Small intestine (tissue), 7 donors: Measurements from ENCODE around the gene FYB1. TPM values are rescaled to one million over a fixed set of nuclear protein-coding genes. Genes with fewer than 3 reads are reported as not detected.
"Not testable (repeated sequence)": the region's sequence is repeated elsewhere in the genome, so short reads cannot be mapped to it uniquely, and the experiment has no call there.

Source experiments
- DNase-seq, 2 donors: peaks; one replicate each; pipeline versions ENCODE4 v3.0.0 to v3.0.0-alpha.2; 2013
- FAIRE-seq: peaks from 2 replicates; lab custom pipeline; 2012; peaks lifted over from hg19 to GRCh38; lab: Jason Lieb, UNC
- H3K27ac ChIP-seq, 3 donors: one replicate each; pipeline ENCODE4 v1.5.1; 2013; ENCODE audit warnings: low read length in 2 of 3, mild to moderate bottlenecking in 2 of 3, control low read depth in 1 of 3, inconsistent platforms in 1 of 3, low read depth in 1 of 3, moderate library complexity in 1 of 3
- H3K27me3 ChIP-seq, 3 donors: one replicate each; pipeline ENCODE4 v1.6.1; 2013; ENCODE audit warnings: low read length in 3 of 3, inconsistent platforms in 1 of 3; ENCODE audit not compliant: control insufficient read depth in 3 of 3, insufficient read depth in 3 of 3
- H3K36me3 ChIP-seq, 3 donors: one replicate each; pipeline ENCODE4 v1.6.1; 2013; ENCODE audit warnings: low read length in 3 of 3, inconsistent platforms in 1 of 3, low read depth in 1 of 3, mild to moderate bottlenecking in 1 of 3, moderate library complexity in 1 of 3; ENCODE audit not compliant: control insufficient read depth in 3 of 3, insufficient read depth in 2 of 3
- H3K4me1 ChIP-seq, 3 donors: one replicate each; pipeline ENCODE4 v1.6.1; 2013; ENCODE audit warnings: low read length in 2 of 3, inconsistent platforms in 1 of 3, low read depth in 1 of 3, mild to moderate bottlenecking in 1 of 3, moderate library complexity in 1 of 3; ENCODE audit not compliant: control insufficient read depth in 3 of 3, insufficient read depth in 2 of 3
- H3K4me3 ChIP-seq, 3 donors: one replicate each; pipeline ENCODE4 v1.5.1; 2013; ENCODE audit warnings: low read length in 3 of 3, control low read depth in 1 of 3, inconsistent platforms in 1 of 3, low read depth in 1 of 3, mild to moderate bottlenecking in 1 of 3, moderate library complexity in 1 of 3
- H3K9me3 ChIP-seq, 2 donors: one replicate each; pipeline ENCODE4 v1.6.1; 2013; ENCODE audit warnings: low read depth in 1 of 2, low read length in 1 of 2; ENCODE audit not compliant: control insufficient read depth in 2 of 2, insufficient read depth in 1 of 2
- WGBS, 3 donors: extraction: QIAGEN DNeasy Blood & Tissue Kit; methylation state at CpG; one replicate each; pipeline ENCODE4 v1.1.7; 2013; 5-methylcytosine and 5-hydroxymethylcytosine counted together
- polyA plus RNA-seq, 4 donors: library from polyadenylated mRNA; stranded (reverse) in 3 of 4; unstranded in 1 of 4; fragments of 200-250 nt in 3 of 4; fragments of 120-200 nt in 1 of 4; gene quantifications; one replicate each; pipeline versions ENCODE4 v1.2.1 to v1.2.3, GENCODE V29; 2013
- donor health status: healthy with polysubstance abuse.
- donor health status: control.
- donor health status: control.
- donor health status: Bipolar disorder and iron deficiency.
- donor health status: healthy.

Gene FYB1
- polyA plus RNA-seq, 4 donors = 3.5 to 12.4 (median 4.9) TPM

- H3K36me3 ChIP-seq = no peaks in the 10 kb centered on the region
- peaks cover 0 to 18% (median 0%) of the 10 kb centered on the region in 3 donors for H3K4me1 ChIP-seq
- 26 to 51% (median 42%) methylated on average over 5 of the region's 5 CpGs for WGBS, 3 donors
- DNase-seq = peak; percentile 30 to 44
- no peak for FAIRE-seq
- peak overlapping the region in 1 of 3 donors; percentile 11 for H3K27ac ChIP-seq
- H3K27me3 ChIP-seq = no peaks in the 10 kb centered on the region
- no peaks in the 10 kb centered on the region for H3K9me3 ChIP-seq
- no peak overlapping the region for H3K4me3 ChIP-seq
Measured at GRCh38 chr5:39224196-39224761, 4.9 kb upstream of the FYB1 start.

- Histone ChIP-seq H3K27ac (no peak overlapping the region), H3K36me3 (no peaks in the 10 kb centered on the region), H3K4me1 (peaks cover 0 to 18% (median 0%) of the 10 kb centered on the region in 3 donors), H3K9me3 (no peaks in the 10 kb centered on the region), H3K4me3 (no peak overlapping the region), H3K27me3 (no peaks in the 10 kb centered on the region)
- DNase-seq (no peak), FAIRE-seq (no peak)
- 72 to 83% (median 81%) methylated on average over 3 of the region's 3 CpGs for WGBS, 3 donors
Measured at GRCh38 chr5:39223565-39224156, 4.3 kb upstream of the FYB1 start.

- DNase-seq, H3K36me3 ChIP-seq, H3K9me3 ChIP-seq, H3K27ac ChIP-seq, H3K27me3 ChIP-seq, H3K4me3 ChIP-seq, FAIRE-seq: not testable (repeated sequence)
- 93 to 95% (median 93%) methylated on average over 5 of the region's 5 CpGs for WGBS, 3 donors
- peaks cover 0 to 17% (median 0%) of the 10 kb centered on the region in 3 donors for H3K4me1 ChIP-seq
Measured at GRCh38 chr5:39221671-39222070, 2.3 kb upstream of the FYB1 start.

- H3K4me3 ChIP-seq = no peak overlapping the region
- no peaks in the 10 kb centered on the region for H3K36me3 ChIP-seq
- FAIRE-seq (no peak), DNase-seq (no peak)
- no peak overlapping the region for H3K27ac ChIP-seq
- 93 to 95% (median 94%) methylated on average over 4 of the region's 4 CpGs for WGBS, 3 donors
- no peaks in the 10 kb centered on the region for H3K9me3 ChIP-seq
- no peaks in the 10 kb centered on the region for H3K27me3 ChIP-seq
- H3K4me1 ChIP-seq = peaks cover 0 to 8% (median 0%) of the 10 kb centered on the region in 3 donors
Measured at GRCh38 chr5:39220280-39221030, 1.1 kb upstream of the FYB1 start.

GRCh38 chr5:39218482-39219402 lies 621 bp downstream of the FYB1 start:
- WGBS, 3 donors = 69 to 78% (median 73%) methylated on average over 8 of the region's 8 CpGs
- DNase-seq (no peak), FAIRE-seq (no peak)
- Histone ChIP-seq H3K4me1 (peaks cover 0 to 4% (median 0%) of the 10 kb centered on the region in 3 donors), H3K27ac (no peak overlapping the region), H3K36me3 (no peaks in the 10 kb centered on the region), H3K4me3 (no peak overlapping the region), H3K27me3 (no peaks in the 10 kb centered on the region), H3K9me3 (no peaks in the 10 kb centered on the region)

GRCh38 chr5:39217365-39218281 lies 1.7 kb downstream of the FYB1 start:
- Histone ChIP-seq H3K9me3 (no peaks in the 10 kb centered on the region), H3K27me3 (no peaks in the 10 kb centered on the region), H3K4me1 (no peaks in the 10 kb centered on the region), H3K36me3 (no peaks in the 10 kb centered on the region), H3K4me3 (peak overlapping the region in 1 of 3 donors; percentile 17), H3K27ac (peak overlapping the region in 2 of 3 donors; percentile 26 to 57)
- DNase-seq (peak; percentile 74 to 83), FAIRE-seq (no peak)
- WGBS, 3 donors = 40 to 53% (median 45%) methylated on average over 16 of the region's 16 CpGs

GRCh38 chr5:39216631-39217030 lies 2.7 kb downstream of the FYB1 start:
- 23 to 52% (median 25%) methylated on average over 2 of the region's 2 CpGs for WGBS, 3 donors
- FAIRE-seq (no peak), DNase-seq (no peak)
- no peaks in the 10 kb centered on the region for H3K4me1 ChIP-seq
- H3K27ac ChIP-seq = peak overlapping the region in 1 of 3 donors; percentile 13
- no peaks in the 10 kb centered on the region for H3K9me3 ChIP-seq
- no peaks in the 10 kb centered on the region for H3K36me3 ChIP-seq
- no peaks in the 10 kb centered on the region for H3K27me3 ChIP-seq
- no peak overlapping the region for H3K4me3 ChIP-seq
